Endothelial cell of umbilical vein (primary cell): ENCODE measurements around the gene CCL2. TPM values are rescaled to one million over a fixed set of nuclear protein-coding genes. Genes with fewer than 3 reads are reported as not detected.

Source experiments
- BruUV-seq: library from RNA; stranded (reverse); fragments of 400-500 nt; replicated peaks from 2 replicates; lab custom pipeline; 2021; lab: Mats Ljungman, UMichigan
- CTCF ChIA-PET: fragments of 300-600, 350-600 bp; sonication (Branson Sonifier 250); formaldehyde crosslinking; loops from one replicate; lab custom pipeline; 2021; ENCODE audit warnings: antibody characterized with exemption, inconsistent platforms; lab: Charles Lee
- POLR2A ChIA-PET: fragments of 300-600, 350-600 bp; sonication (Branson Sonifier 250); formaldehyde crosslinking; loops from one replicate; lab custom pipeline; 2021; ENCODE audit warnings: antibody characterized with exemption, inconsistent platforms; lab: Charles Lee
- DNase-seq: peaks from one replicate; pipeline ENCODE4 v3.0.0-alpha.2; 2011; ENCODE audit warnings: low read depth, low spot score
- FAIRE-seq: peaks from 2 replicates; lab custom pipeline; 2011; peaks lifted over from hg19 to GRCh38; lab: Jason Lieb, UNC
- H2AFZ ChIP-seq: 2 replicates; pipeline ENCODE4 v1.6.0; 2012; ENCODE audit warnings: low read depth, low read length, control low read depth, inconsistent platforms
- H3K27ac ChIP-seq: 2 replicates; pipeline ENCODE4 v1.5.1; 2011; ENCODE audit warnings: low read depth, mild to moderate bottlenecking, control low read depth, low read length, moderate library complexity; ENCODE audit not compliant: insufficient read depth
- H3K27me3 ChIP-seq, 2 experiments: 2 replicates each; pipeline versions ENCODE4 v1.6.0 to v1.6.1; 2011; ENCODE audit warnings: low read length in 2 of 2, mixed read lengths in 1 of 2; ENCODE audit not compliant: control insufficient read depth in 2 of 2, insufficient read depth in 2 of 2
- H3K36me3 ChIP-seq, 2 experiments: 2 replicates in 1 of 2; 3 replicates in 1 of 2; pipeline ENCODE4 v1.5.1; 2011; ENCODE audit warnings: low read length in 2 of 2, mild to moderate bottlenecking in 1 of 2, moderate library complexity in 1 of 2; ENCODE audit not compliant: control insufficient read depth in 2 of 2, insufficient read depth in 2 of 2; ENCODE audit errors: extremely low read depth in 1 of 2
- H3K4me1 ChIP-seq: 3 replicates; pipeline ENCODE4 v1.5.1; 2011; ENCODE audit warnings: mild to moderate bottlenecking, low read length; ENCODE audit not compliant: control insufficient read depth, insufficient read depth; ENCODE audit errors: extremely low read depth
- H3K4me2 ChIP-seq: 2 replicates; pipeline ENCODE4 v1.6.1; 2011; ENCODE audit warnings: low read length, control low read depth, mixed read lengths; ENCODE audit not compliant: insufficient read depth
- H3K4me3 ChIP-seq, 3 experiments: fragments of 200-600 bp in 1 of 3; sonication (generic), shearing (Covaris generic) in 1 of 3; replicated peaks in 1 of 3; 2 replicates each; pipeline ENCODE4 v1.5.1; 2011 to 2016; ENCODE audit warnings: control low read depth in 3 of 3, low read length in 3 of 3, mild to moderate bottlenecking in 2 of 3, inconsistent platforms in 1 of 3, low read depth in 1 of 3, moderate library complexity in 1 of 3; ENCODE audit not compliant: insufficient read depth in 1 of 3
- H3K79me2 ChIP-seq: 2 replicates; pipeline ENCODE4 v1.6.0; 2012; ENCODE audit warnings: low read length, inconsistent platforms; ENCODE audit not compliant: control insufficient read depth, insufficient read depth
- H3K9ac ChIP-seq: replicated peaks from 2 replicates; pipeline ENCODE3; 2011; ENCODE audit warnings: low read length, control low read depth; ENCODE audit not compliant: insufficient read depth; ENCODE audit errors: extremely low read depth
- H3K9me1 ChIP-seq: replicated peaks from 3 replicates; pipeline ENCODE4 v1.6.0; 2011; ENCODE audit warnings: mild to moderate bottlenecking, low read length; ENCODE audit not compliant: control insufficient read depth, insufficient read depth; ENCODE audit errors: extremely low read depth
- H3K9me3 ChIP-seq: replicated peaks from 2 replicates; pipeline ENCODE4 v1.5.1; 2012; ENCODE audit warnings: low read length, inconsistent platforms; ENCODE audit not compliant: control insufficient read depth, insufficient read depth
- H4K20me1 ChIP-seq: replicated peaks from 2 replicates; pipeline ENCODE3; 2011; ENCODE audit warnings: mild to moderate bottlenecking, low read length; ENCODE audit not compliant: control insufficient read depth, insufficient read depth; ENCODE audit errors: extremely low read depth
- EZH2 ChIP-seq: IDR thresholded peaks from 2 replicates; pipeline ENCODE4 v1.6.1; 2012; ENCODE audit warnings: borderline replicate concordance, low read depth, mild to moderate bottlenecking, moderate library complexity, low read length, inconsistent platforms; ENCODE audit not compliant: severe bottlenecking
- FOS ChIP-seq: IDR thresholded peaks from 2 replicates; pipeline ENCODE4 v1.6.1; 2011; ENCODE audit warnings: mild to moderate bottlenecking, low read length, moderate library complexity, borderline replicate concordance; ENCODE audit not compliant: insufficient read depth
- GATA2 ChIP-seq: IDR thresholded peaks from 2 replicates; pipeline ENCODE4 v1.7.0; 2011; ENCODE audit warnings: low read depth, mild to moderate bottlenecking, moderate library complexity, mixed read lengths, low read length; ENCODE audit not compliant: insufficient read length, insufficient read depth
- JUN ChIP-seq: IDR thresholded peaks from 2 replicates; pipeline ENCODE4 v1.6.1; 2011; ENCODE audit warnings: borderline replicate concordance, low read depth; ENCODE audit not compliant: insufficient read length, insufficient read depth
- MAX ChIP-seq: IDR thresholded peaks from 2 replicates; pipeline ENCODE4 v1.6.1; 2011; ENCODE audit not compliant: insufficient read depth, insufficient read length
- MYC ChIP-seq: IDR thresholded peaks from one replicate; pipeline ENCODE4 v1.6.1; 2011; ENCODE audit warnings: mild to moderate bottlenecking, low read depth, low read length
- POLR2A ChIP-seq: IDR thresholded peaks from 2 replicates; pipeline ENCODE4 v1.6.1; 2012; ENCODE audit warnings: low read depth, mild to moderate bottlenecking, control low read depth, low read length
- POLR2AphosphoS5 ChIP-seq: IDR thresholded peaks from 2 replicates; pipeline ENCODE4 v1.6.1; 2012; ENCODE audit warnings: low read depth, mild to moderate bottlenecking, control low read depth, low read length, moderate library complexity; ENCODE audit not compliant: insufficient read depth
- dilution Hi-C: fragments of 300-500 bp; cut with MboI; formaldehyde crosslinking; loops from one replicate; pipeline ENCODE4 v1.15.0; 2019; ENCODE audit warnings: low sequenced_read_pairs; ENCODE audit not compliant: extremely low pct_ligation_motif_present
- intact Hi-C: fragments of 100-400 bp; cut with micrococcal nuclease; formaldehyde crosslinking; loops from one replicate; pipeline ENCODE4 v1.10.0; 2022
- polyA plus RNA-seq, 4 experiments: library from polyadenylated mRNA; depleted of rRNA in 3 of 4; stranded (reverse) in 3 of 4; unstranded in 1 of 4; fragments of >200 nt; gene quantifications; 2 replicates each; pipeline versions ENCODE4 v1.2.1 to v1.2.3, GENCODE V29; 2011 to 2012; ENCODE audit warnings: missing spikeins in 1 of 4
- total RNA-seq: library from RNA; stranded (reverse); gene quantifications from 2 replicates; pipeline ENCODE4 v1.2.3, GENCODE V29; 2021
- TF ChIP-seq, protein P1 (sequence below), 2 donors: IDR thresholded peaks; 1 replicate in 1 of 2; 2 replicates in 1 of 2; pipeline ENCODE4 v1.5.1; 2011; ENCODE audit warnings: low read length in 2 of 2, mild to moderate bottlenecking in 2 of 2, moderate library complexity in 2 of 2, control low read depth in 1 of 2, inconsistent platforms in 1 of 2, low read depth in 1 of 2; ENCODE audit not compliant: insufficient read depth in 1 of 2; ENCODE audit errors: extremely low read depth in 1 of 2

CCL2 gene
- total and polyA plus RNA-seq, 2 donors (not counting 3 experiments of a cell fraction or from before 2014, with no cell fraction given) = 238 to 599 TPM

- Histone ChIP-seq H2AFZ (no peak overlapping the region), H3K9me1 (no peaks in the 10 kb centered on the region), H3K9ac (no peak overlapping the region), H3K27me3 (peaks cover 0 to 4% of the 10 kb centered on the region in 2 experiments), H3K4me1 (peaks cover 14% of the 10 kb centered on the region), H3K9me3 (no peaks in the 10 kb centered on the region), H3K4me2 (no peak overlapping the region), H4K20me1 (no peaks in the 10 kb centered on the region), H3K79me2 (no peaks in the 10 kb centered on the region), H3K36me3 (no peaks in the 10 kb centered on the region), H3K4me3 (no peak overlapping the region), H3K27ac (no peak overlapping the region)
- POLR2A ChIA-PET = no interaction called here
- CTCF ChIA-PET = interaction anchor here (0.7 to 2.1 kb wide), 2 partner anchors 14 to 100 kb away, joined by 3 to 5 read pairs; no protein-coding TSS in a partner anchor
- FAIRE-seq = no peak
- DNase-seq = no peak
- intact Hi-C loops (no loop called here), dilution Hi-C loops (no loop called here)
- BruUV-seq = no TSS peak
- TF ChIP-seq MAX = no peak
- no peak for TF ChIP-seq GATA2
- no peak for TF ChIP-seq MYC
- TF ChIP-seq POLR2AphosphoS5 = no peak
- TF ChIP-seq FOS = no peak
- TF ChIP-seq POLR2A = no peak
- no peak for TF ChIP-seq EZH2
- TF ChIP-seq, protein P1, sequence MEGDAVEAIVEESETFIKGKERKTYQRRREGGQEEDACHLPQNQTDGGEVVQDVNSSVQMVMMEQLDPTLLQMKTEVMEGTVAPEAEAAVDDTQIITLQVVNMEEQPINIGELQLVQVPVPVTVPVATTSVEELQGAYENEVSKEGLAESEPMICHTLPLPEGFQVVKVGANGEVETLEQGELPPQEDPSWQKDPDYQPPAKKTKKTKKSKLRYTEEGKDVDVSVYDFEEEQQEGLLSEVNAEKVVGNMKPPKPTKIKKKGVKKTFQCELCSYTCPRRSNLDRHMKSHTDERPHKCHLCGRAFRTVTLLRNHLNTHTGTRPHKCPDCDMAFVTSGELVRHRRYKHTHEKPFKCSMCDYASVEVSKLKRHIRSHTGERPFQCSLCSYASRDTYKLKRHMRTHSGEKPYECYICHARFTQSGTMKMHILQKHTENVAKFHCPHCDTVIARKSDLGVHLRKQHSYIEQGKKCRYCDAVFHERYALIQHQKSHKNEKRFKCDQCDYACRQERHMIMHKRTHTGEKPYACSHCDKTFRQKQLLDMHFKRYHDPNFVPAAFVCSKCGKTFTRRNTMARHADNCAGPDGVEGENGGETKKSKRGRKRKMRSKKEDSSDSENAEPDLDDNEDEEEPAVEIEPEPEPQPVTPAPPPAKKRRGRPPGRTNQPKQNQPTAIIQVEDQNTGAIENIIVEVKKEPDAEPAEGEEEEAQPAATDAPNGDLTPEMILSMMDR (IDR thresholded peaks at IDR 0.05; ENCODE audit: extremely low read depth in 1 of 2, insufficient read depth in 1 of 2, low read depth in 1 of 2, low read length in 2 of 2) = no peak
- TF ChIP-seq JUN = no peak
These were observed 6.7 kb downstream of the CCL2 start for GRCh38 chr17:34261568-34262337.
